ENCODE data around the gene KMT2E.

The KMT2E gene

DNA sequence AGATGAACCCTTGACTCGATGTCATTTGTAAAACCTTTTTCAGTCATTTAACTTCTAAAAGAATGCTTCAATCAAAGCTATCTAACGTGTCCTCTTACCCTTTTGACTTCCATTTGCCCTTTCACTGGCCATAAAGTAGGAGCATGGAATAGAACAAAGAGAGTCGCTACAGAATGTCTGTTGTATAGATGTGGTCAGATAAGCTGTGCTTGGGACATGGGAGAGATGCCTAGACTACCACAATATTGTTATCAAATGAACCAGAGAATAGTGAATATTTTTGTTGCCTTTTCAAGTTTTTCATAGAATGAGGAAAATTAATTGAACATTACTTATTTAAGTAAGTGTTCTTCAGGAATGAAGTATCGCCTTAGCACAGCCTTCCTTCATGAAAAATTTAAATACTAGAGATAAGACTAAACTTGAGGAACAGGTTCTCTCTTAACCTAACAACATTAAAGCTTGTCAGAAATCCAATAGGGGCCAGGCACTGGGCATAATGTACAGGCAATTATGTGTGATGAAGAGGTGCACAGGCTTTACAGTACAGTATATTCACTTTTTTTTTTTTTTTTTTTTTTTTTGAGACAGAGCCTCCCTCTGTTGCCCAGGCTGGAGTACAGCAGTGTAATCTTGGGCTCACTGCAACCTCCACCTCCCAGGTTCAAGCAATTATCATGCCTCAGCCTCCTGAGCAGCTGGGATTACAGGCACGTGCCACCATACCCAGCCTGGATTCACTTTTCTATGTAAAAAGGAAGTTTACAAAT, 7.5 kb upstream of the KMT2E start:
- no peak for DNase-seq (ENCODE audit: low spot score)
- no peak for FAIRE-seq

GRCh38 chr7:105007298-105007697, 6.7 kb upstream of the KMT2E start:
- DNase-seq (ENCODE audit: low spot score) = no peak
- no peak for FAIRE-seq

DNA sequence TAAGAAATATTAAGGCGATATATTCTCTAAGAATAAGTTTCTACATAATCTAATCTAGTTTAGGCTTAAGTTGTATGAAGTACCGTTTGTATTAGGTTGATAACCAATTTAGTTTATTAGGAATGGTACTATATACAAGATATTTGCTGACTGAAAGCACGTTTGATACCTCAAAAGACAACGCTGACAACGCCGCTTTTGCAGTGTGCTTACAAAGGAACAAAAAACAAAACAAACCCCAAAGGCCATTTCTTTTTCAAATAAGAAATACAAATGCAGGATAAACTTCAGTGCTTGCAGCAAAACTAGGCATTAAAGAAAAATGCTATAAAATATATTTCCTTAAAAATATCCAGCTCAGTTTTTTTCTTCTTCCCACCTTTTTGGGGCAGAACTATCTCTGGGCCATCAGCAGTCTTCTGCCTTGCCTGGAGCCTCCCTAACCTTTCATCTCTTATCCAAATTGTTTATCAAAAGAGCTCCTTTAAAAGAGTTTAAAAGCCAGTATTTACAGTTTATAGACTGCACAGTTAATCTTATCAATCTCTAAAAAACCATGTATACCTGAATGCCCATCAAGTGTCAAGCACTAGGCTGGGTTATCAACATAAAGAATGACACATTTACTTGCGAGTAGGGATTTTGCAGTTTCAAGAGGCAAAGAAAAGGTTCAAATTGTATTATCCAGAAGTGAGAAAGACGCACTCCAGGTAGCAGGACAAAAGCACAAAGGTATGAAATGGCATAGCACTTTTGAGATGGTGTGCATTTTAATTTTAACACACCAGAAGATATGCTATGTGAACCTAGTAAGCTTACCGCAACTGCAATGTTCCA, 4.1 kb upstream of the KMT2E start:
- DNase-seq (ENCODE audit: low spot score) = no peak
- FAIRE-seq = no peak

DNA sequence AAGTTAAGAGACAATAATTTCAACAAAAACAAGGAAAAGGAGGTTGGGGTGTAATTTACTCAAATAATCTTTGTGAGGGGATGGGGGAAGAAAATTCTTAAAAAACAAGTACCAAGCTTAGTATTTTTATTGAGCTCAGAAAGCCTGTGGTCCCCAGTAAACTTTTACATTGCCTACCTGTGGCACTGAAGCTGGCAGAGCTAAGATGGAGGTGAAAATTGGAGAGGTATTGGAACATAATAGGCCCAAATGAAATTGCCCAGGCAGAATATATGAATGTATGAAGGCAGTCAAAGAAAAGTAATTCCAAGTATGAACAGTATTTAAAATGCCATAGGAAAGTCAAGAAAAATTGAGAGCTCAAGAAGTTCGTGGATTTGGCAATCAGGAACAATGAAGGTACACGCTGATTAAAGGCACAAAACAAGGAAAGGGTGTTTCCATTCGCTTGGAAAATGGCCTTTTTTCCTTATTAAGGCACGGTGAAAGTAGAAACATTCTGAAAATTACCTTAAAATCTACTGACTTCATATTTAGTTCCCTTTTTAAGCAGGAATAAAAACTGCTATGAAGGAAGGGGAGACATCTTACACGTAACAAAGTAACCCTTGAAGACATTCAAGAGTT, 3.4 kb upstream of the KMT2E start:
- no peak for DNase-seq (ENCODE audit: low spot score)
- FAIRE-seq = no peak

DNA sequence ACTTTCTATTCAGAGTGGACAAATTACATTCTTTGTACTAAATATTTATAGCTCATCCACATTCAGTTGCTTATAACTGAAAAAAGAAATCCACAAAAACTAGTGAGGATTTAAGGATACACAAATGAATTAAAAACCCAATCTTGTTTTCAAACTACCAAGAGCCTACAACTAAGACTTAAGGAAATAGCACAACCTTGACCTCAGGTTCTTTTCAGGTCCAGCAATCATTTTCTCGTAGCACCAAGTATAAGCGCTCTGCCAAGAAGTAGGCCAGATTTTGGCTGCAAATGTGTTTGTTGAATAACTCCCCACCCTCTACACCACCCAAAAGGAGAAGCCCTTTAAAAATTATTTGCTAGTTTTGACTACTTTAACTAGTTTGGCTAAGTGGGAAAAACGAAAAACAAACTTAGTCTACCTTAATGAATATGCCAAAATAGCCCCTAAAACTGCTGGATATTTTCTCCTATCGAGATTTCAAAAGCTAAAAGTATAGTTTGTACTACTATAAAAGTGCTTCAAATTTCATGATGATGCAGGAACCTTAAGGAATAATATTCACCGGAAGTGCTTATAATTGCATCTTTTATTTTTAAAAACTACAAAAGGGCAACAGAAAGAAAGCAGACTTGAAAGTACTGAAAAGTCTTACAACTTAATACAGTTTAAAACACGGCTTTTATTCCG, 2.7 kb upstream of the KMT2E start:
- DNase-seq (ENCODE audit: low spot score) (no peak), FAIRE-seq (no peak)

DNA sequence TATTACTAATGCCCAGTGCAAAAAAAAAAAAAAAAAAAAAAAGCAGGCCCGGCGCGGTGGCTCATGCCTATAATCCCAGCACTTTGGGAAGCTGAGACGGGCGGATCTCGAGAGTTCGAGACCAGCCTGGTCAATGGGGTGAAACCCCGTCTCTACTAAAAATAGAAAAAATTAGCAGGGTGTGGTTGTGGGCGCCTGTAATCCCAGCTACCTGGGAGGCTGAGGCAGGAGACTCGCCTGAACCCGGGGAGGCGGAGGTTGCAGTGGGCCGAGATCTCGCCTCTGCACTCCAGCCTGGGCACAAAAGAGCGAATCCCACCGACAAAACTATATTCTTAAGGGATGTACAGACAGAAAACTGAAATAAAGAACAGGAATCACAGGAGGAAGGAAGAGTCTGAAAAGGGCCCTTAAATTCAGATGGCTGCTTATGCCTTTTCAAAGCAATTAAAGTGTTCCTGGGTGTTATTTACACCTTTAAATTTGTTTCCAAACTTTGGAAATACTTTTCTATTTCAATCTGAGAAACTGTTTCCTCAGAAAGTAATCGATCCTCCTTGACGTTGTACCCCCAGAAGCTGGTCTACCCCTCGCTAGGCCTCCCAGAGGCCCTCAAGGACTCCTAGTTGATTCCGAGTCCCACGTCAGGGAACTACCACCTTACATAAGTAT, 2.0 kb upstream of the KMT2E start:
- FAIRE-seq (no peak), DNase-seq (ENCODE audit: low spot score) (no peak)

- FAIRE-seq (peak; percentile 93), DNase-seq (ENCODE audit: low spot score) (peak; percentile 100)
Measured at GRCh38 chr7:105012503-105013220, 1.3 kb upstream of the KMT2E start.

DNA sequence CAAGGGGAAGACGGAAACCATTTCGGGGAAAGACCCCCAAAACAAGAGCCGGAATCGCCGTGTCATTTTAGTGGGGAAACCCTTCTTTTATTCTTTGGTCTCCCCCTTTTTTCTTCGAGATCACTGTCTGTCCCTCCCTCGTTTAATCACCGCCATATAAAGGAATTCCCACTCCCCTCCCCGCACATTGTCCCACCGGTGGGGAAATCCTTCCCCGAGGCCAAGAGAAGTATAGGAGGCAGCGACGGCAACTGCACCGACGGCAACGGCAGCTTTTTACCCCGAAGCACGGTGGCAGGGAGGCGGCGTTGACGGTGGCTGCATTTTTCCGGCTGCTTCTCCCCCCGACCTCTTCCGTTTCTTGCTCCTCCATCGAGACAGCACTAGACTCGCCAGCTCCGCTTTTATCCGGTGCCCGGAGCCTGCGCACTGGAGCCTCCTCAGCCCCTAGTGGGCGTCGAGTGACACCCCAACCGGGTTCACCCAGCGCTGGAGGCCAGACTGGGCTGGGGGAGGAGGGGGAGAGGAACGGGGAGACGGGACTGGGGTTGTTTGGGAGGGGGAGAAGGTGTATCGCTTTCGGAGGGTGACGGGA, 687 bp upstream of the KMT2E start:
- FAIRE-seq (no peak), DNase-seq (ENCODE audit: low spot score) (peak; percentile 94)

GRCh38 chr7:105014693-105015389, 836 bp downstream of the KMT2E start:
- FAIRE-seq (no peak), DNase-seq (ENCODE audit: low spot score) (peak; percentile 61)

DNA sequence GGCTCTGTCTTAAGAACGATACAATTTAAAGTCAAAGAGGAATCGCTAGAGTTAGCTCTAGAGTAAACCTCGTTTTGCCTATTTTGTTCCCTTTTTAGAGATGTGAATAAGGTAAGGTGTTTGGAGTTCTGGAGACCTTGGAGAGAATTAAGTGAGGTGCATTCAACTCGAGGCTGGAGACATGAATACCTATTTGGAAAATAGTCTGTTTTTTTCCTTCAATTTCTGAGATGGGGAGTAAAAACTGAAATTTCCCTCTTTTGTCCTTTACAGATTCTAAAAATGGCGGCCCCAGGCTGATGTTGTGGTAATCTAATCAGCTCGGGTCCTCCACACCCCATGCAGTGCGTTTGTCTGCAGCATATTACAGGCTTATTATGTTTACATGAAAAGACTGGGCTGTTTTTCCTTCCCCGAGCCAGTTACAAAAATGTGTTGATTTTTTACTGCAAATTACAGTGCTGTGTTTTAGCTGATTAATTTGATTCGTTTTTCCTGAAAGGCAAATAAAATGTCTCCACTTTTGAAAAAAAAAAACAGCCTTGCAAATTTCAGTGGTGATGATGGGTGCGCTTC, 1.5 kb downstream of the KMT2E start:
- DNase-seq (ENCODE audit: low spot score) (peak; percentile 28), FAIRE-seq (no peak)

DNA sequence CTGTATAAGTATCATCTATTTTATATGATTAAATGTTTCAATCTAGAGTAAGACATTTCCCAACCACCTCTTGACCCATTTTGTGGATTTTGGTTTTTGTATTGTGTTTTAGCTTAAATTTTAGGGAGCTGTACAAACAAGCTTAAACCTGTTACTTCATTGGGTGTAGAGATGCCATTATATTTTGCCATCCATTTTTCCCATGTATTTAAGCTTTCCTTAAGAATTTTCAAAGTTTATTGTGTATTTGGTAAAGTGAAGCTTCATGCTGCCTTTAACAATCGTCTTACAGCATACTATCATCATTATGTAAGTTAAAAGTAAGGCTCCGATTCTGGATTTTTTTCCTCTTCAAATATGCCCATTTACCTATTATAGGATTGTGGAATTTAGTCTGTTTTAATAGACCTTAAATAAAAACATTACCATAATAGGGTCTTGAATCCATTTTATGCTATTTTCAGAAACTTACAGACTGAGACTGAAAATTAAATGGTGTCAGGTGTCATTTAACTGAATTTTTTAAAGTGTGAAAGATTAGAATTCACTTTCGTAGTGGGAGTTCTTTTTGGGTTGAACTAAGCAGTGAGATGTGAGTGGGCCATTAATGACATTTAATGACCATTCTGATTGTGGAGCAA, 2.2 kb downstream of the KMT2E start:
- DNase-seq (ENCODE audit: low spot score) (no peak), FAIRE-seq (no peak)

- DNase-seq (ENCODE audit: low spot score) (no peak), FAIRE-seq (no peak)
Measured at GRCh38 chr7:105016709-105017656, 3.0 kb downstream of the KMT2E start.

GRCh38 chr7:105017657-105018365, 3.8 kb downstream of the KMT2E start:
- DNase-seq (ENCODE audit: low spot score) (no peak), FAIRE-seq (no peak)

GRCh38 chr7:105019269-105019668, 5.3 kb downstream of the KMT2E start:
- FAIRE-seq (no peak), DNase-seq (ENCODE audit: low spot score) (no peak)

DNA sequence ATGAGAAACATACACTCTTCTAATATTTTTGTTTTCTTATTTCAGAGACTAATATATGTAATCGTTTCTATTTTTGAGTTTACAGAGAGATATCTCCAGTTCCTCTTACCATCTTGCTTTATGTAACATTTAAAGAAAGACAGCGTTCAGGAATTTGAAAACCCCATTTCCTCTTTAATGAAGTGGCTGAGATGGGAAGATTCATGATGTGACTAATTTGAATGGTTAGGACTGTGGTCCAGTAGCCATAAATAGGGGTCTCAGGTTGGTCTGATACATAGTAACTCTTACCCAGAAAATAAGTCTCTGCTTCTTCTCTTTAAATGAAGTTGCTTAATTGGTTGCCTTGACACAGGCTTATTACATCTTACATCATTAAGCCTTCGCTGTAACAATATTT, 6.9 kb downstream of the KMT2E start:
- DNase-seq (ENCODE audit: low spot score) (no peak), FAIRE-seq (no peak)

- DNase-seq (ENCODE audit: low spot score) (no peak), FAIRE-seq (no peak)
Measured at GRCh38 chr7:105021352-105021751, 7.3 kb downstream of the KMT2E start.

GRCh38 chr7:105021967-105022366, 8.0 kb downstream of the KMT2E start:
- no peak for FAIRE-seq

More at GRCh38 chr7:105021967-105022366, 8.0 kb downstream of the KMT2E start:
- no peak for DNase-seq (ENCODE audit: low spot score)

Data from urothelium cell line (cell line).